ENCODE results near the gene BBOX1.

The BBOX1 gene

DNA sequence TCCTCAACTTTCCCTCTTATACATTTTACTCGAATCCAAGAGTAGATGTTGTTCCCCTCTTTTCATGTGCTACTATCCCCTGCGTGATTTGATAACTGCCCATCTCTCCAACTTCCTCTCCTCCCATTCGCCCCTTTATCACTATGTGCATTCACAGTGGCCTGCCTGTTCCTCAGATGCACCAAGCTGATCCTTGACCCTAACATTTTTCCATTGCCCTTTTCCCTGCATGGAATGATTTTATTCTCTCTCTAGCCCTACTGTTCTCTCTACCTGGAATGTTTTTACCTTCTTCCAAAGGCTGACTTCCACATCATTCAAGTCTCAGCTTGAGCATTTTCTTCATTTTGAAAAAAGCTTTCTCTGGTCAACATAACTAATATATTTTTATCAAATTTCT is 15.8 kb upstream of the BBOX1 start:
- ATAC-seq, result no peak
- TF ChIP-seq OSR1 (CRISPR knock-in tag; IDR thresholded peaks at IDR 0.05) (no peak), BACH2 (CRISPR knock-in tag; IDR thresholded peaks at IDR 0.05; ENCODE audit: borderline replicate concordance) (no peak)
- TF ChIP-seq, protein P1, sequence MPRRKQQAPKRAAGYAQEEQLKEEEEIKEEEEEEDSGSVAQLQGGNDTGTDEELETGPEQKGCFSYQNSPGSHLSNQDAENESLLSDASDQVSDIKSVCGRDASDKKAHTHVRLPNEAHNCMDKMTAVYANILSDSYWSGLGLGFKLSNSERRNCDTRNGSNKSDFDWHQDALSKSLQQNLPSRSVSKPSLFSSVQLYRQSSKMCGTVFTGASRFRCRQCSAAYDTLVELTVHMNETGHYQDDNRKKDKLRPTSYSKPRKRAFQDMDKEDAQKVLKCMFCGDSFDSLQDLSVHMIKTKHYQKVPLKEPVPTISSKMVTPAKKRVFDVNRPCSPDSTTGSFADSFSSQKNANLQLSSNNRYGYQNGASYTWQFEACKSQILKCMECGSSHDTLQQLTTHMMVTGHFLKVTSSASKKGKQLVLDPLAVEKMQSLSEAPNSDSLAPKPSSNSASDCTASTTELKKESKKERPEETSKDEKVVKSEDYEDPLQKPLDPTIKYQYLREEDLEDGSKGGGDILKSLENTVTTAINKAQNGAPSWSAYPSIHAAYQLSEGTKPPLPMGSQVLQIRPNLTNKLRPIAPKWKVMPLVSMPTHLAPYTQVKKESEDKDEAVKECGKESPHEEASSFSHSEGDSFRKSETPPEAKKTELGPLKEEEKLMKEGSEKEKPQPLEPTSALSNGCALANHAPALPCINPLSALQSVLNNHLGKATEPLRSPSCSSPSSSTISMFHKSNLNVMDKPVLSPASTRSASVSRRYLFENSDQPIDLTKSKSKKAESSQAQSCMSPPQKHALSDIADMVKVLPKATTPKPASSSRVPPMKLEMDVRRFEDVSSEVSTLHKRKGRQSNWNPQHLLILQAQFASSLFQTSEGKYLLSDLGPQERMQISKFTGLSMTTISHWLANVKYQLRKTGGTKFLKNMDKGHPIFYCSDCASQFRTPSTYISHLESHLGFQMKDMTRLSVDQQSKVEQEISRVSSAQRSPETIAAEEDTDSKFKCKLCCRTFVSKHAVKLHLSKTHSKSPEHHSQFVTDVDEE (CRISPR knock-in tag; IDR thresholded peaks at IDR 0.05), result no peak

DNA sequence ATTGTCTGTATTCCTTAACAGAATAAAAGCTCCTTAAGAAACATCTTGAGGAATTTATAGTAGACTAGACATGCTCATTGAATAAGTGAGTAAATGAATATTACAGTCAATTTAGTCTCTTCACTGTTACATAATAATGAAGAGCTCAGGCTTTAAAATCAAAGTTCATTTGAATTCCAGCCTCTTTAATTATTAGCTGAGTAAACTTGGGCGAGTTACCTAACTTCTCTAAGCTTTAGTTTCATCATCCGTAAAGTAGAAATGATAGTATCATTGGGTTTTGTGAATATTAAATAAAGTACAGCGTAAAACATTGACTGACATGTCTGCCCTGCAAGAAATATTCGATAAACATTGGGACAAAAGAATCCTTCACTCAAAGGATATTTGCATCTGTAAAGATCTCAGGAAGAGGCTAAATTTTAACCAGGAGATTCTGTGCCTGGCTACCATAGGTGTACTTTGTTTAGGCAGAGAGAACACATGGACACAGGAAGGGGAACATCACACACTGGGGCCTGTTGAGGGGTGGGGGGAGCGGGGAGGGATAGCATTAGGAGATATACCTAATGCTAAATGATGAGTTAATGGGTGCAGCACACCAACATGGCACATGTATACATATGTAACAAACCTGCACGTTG is 15.2 kb upstream of the BBOX1 start:
- TF ChIP-seq BACH2 (CRISPR knock-in tag; IDR thresholded peaks at IDR 0.05; ENCODE audit: borderline replicate concordance) (no peak), TOX (CRISPR knock-in tag; IDR thresholded peaks at IDR 0.05; ENCODE audit: borderline replicate concordance) (no peak), ARNTL (CRISPR knock-in tag; IDR thresholded peaks at IDR 0.05; ENCODE audit: borderline replicate concordance, low read depth) (no peak), ZFP30 (CRISPR knock-in tag; IDR thresholded peaks at IDR 0.05) (no peak), ZNF8 (CRISPR knock-in tag; IDR thresholded peaks at IDR 0.05) (no peak), ZFP3 (CRISPR knock-in tag; IDR thresholded peaks at IDR 0.05) (no peak), ZNF565 (CRISPR knock-in tag; conservative IDR thresholded peaks at IDR 0.05; ENCODE audit: low read depth) (no peak), ZC3H10 (CRISPR knock-in tag; IDR thresholded peaks at IDR 0.05) (no peak), GLIS3 (CRISPR knock-in tag; IDR thresholded peaks at IDR 0.05) (no peak), ISL1 (CRISPR knock-in tag; IDR thresholded peaks at IDR 0.05) (no peak), PPARA (CRISPR knock-in tag; IDR thresholded peaks at IDR 0.05; ENCODE audit: borderline replicate concordance) (no peak)
- TF ChIP-seq, protein P2, sequence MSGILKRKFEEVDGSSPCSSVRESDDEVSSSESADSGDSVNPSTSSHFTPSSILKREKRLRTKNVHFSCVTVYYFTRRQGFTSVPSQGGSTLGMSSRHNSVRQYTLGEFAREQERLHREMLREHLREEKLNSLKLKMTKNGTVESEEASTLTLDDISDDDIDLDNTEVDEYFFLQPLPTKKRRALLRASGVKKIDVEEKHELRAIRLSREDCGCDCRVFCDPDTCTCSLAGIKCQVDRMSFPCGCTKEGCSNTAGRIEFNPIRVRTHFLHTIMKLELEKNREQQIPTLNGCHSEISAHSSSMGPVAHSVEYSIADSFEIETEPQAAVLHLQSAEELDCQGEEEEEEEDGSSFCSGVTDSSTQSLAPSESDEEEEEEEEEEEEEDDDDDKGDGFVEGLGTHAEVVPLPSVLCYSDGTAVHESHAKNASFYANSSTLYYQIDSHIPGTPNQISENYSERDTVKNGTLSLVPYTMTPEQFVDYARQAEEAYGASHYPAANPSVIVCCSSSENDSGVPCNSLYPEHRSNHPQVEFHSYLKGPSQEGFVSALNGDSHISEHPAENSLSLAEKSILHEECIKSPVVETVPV (CRISPR knock-in tag; IDR thresholded peaks at IDR 0.05), result no peak
- TF ChIP-seq, protein P1 (CRISPR knock-in tag; IDR thresholded peaks at IDR 0.05), result no peak
- TF ChIP-seq, protein P3, sequence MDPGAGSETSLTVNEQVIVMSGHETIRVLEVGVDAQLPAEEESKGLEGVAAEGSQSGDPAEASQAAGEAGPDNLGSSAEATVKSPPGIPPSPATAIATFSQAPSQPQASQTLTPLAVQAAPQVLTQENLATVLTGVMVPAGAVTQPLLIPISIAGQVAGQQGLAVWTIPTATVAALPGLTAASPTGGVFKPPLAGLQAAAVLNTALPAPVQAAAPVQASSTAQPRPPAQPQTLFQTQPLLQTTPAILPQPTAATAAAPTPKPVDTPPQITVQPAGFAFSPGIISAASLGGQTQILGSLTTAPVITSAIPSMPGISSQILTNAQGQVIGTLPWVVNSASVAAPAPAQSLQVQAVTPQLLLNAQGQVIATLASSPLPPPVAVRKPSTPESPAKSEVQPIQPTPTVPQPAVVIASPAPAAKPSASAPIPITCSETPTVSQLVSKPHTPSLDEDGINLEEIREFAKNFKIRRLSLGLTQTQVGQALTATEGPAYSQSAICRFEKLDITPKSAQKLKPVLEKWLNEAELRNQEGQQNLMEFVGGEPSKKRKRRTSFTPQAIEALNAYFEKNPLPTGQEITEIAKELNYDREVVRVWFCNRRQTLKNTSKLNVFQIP (CRISPR knock-in tag; IDR thresholded peaks at IDR 0.05; ENCODE audit: borderline replicate concordance, low read depth), result no peak
- no peak for ATAC-seq

DNA sequence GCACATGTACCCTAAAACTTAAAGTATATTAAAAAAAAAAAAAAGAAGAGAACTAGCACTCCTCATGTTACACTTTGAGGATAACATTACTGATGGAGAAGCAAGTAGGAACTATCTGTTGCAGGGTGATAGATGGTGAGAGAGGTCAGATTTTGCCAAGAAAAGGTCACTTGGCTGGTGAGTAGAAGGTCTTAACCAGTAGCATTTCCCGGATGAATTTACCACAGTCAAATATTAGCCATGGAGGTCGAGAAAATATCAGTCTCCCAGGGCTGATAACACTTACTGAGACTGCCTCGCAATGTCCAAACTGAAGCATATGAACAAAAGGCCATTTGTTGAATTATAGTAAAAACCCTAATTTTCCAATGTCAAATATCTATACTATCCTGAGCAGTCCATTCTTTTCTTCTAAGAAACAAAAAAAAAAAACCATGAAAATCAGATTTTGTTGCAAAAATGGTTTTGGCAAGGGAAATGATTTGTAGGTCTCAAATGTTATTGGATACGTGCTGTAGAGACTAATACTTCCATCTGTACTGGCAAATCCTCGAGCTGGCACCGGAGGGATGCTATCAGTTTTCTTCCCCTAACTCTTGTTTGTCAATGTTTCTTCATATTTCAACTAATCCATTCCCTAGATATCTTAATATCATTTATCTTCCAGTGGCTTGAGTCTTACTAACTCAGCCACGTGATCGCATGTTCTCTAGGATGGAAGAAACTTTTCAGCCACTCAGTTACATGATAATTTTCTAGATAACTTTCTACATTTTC is 14.5 kb upstream of the BBOX1 start:
- no peak for ATAC-seq
- TF ChIP-seq OSR1 (CRISPR knock-in tag; IDR thresholded peaks at IDR 0.05) (no peak), ZC3H10 (CRISPR knock-in tag; IDR thresholded peaks at IDR 0.05) (no peak), CSDC2 (CRISPR knock-in tag; IDR thresholded peaks at IDR 0.05) (no peak), ISL1 (CRISPR knock-in tag; IDR thresholded peaks at IDR 0.05) (no peak), ZFP3 (CRISPR knock-in tag; IDR thresholded peaks at IDR 0.05) (no peak), RARB (CRISPR knock-in tag; IDR thresholded peaks at IDR 0.05) (no peak), PPARA (CRISPR knock-in tag; IDR thresholded peaks at IDR 0.05; ENCODE audit: borderline replicate concordance) (no peak), ZNF8 (CRISPR knock-in tag; IDR thresholded peaks at IDR 0.05) (no peak), SNAI2 (CRISPR knock-in tag; IDR thresholded peaks at IDR 0.05) (no peak), TCF4 (CRISPR knock-in tag; IDR thresholded peaks at IDR 0.05; ENCODE audit: borderline replicate concordance) (no peak), ZNF565 (CRISPR knock-in tag; conservative IDR thresholded peaks at IDR 0.05; ENCODE audit: low read depth) (no peak)
- TF ChIP-seq, protein P4, sequence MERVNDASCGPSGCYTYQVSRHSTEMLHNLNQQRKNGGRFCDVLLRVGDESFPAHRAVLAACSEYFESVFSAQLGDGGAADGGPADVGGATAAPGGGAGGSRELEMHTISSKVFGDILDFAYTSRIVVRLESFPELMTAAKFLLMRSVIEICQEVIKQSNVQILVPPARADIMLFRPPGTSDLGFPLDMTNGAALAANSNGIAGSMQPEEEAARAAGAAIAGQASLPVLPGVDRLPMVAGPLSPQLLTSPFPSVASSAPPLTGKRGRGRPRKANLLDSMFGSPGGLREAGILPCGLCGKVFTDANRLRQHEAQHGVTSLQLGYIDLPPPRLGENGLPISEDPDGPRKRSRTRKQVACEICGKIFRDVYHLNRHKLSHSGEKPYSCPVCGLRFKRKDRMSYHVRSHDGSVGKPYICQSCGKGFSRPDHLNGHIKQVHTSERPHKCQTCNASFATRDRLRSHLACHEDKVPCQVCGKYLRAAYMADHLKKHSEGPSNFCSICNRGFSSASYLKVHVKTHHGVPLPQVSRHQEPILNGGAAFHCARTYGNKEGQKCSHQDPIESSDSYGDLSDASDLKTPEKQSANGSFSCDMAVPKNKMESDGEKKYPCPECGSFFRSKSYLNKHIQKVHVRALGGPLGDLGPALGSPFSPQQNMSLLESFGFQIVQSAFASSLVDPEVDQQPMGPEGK (CRISPR knock-in tag; IDR thresholded peaks at IDR 0.05; ENCODE audit: borderline replicate concordance), result no peak
- TF ChIP-seq, protein P2 (CRISPR knock-in tag; IDR thresholded peaks at IDR 0.05), result no peak
- TF ChIP-seq, protein P5, sequence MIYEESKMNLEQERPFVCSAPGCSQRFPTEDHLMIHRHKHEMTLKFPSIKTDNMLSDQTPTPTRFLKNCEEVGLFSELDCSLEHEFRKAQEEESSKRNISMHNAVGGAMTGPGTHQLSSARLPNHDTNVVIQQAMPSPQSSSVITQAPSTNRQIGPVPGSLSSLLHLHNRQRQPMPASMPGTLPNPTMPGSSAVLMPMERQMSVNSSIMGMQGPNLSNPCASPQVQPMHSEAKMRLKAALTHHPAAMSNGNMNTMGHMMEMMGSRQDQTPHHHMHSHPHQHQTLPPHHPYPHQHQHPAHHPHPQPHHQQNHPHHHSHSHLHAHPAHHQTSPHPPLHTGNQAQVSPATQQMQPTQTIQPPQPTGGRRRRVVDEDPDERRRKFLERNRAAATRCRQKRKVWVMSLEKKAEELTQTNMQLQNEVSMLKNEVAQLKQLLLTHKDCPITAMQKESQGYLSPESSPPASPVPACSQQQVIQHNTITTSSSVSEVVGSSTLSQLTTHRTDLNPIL (CRISPR knock-in tag; IDR thresholded peaks at IDR 0.05; ENCODE audit: low read depth), result no peak
